Measurements from ENCODE around the gene SLC39A9.
"Not testable (repeated sequence)": the region's sequence is repeated elsewhere in the genome, so short reads cannot be mapped to it uniquely, and the experiment has no call there.

SLC39A9 gene

GRCh38 chr14:69480136-69480535, 81.6 kb downstream of the SLC39A9 start:
- no peak for DNase-seq

- DNase-seq, result no peak
Observed at GRCh38 chr14:69481815-69482568, 83.5 kb downstream of the SLC39A9 start.

- DNase-seq, result no peak
Observed at GRCh38 chr14:69483765-69484443, 85.4 kb downstream of the SLC39A9 start.

GRCh38 chr14:69484444-69485314, 86.2 kb downstream of the SLC39A9 start, which contains the start of gene PLEKHD1:
PLEKHD1 (plus strand) TSS chr14:69484728; CDS start chr14:69484966, 238 bp downstream.
- DNase-seq, result no peak

GRCh38 chr14:69485315-69485660, 86.8 kb downstream of the SLC39A9 start:
- no peak for DNase-seq

- no peak for DNase-seq
Observed at GRCh38 chr14:69485701-69486100, 87.2 kb downstream of the SLC39A9 start.

GRCh38 chr14:69487226-69487625, 88.7 kb downstream of the SLC39A9 start:
- no peak for DNase-seq

GRCh38 chr14:69487771-69488170, 89.3 kb downstream of the SLC39A9 start:
- no peak for DNase-seq

GRCh38 chr14:69489495-69489894, 91.0 kb downstream of the SLC39A9 start:
- no peak for DNase-seq

GRCh38 chr14:69490219-69490918, 91.9 kb downstream of the SLC39A9 start:
- no peak for DNase-seq

- DNase-seq, result no peak
Observed at GRCh38 chr14:69491193-69491592, 92.7 kb downstream of the SLC39A9 start.

GRCh38 chr14:69493038-69493437, 94.5 kb downstream of the SLC39A9 start:
- DNase-seq, result no peak

GRCh38 chr14:69493791-69494190, 95.3 kb downstream of the SLC39A9 start:
- no peak for DNase-seq

GRCh38 chr14:69495341-69495921, 96.9 kb downstream of the SLC39A9 start:
- no peak for DNase-seq

GRCh38 chr14:69497866-69498265, 99.4 kb downstream of the SLC39A9 start:
- not testable (repeated sequence) for DNase-seq

GRCh38 chr14:69498286-69498685, 99.8 kb downstream of the SLC39A9 start:
- DNase-seq, result not testable (repeated sequence)

GRCh38 chr14:69499436-69499835, 100.9 kb downstream of the SLC39A9 start:
- no peak for DNase-seq

GRCh38 chr14:69500096-69500495, 101.6 kb downstream of the SLC39A9 start:
- no peak for DNase-seq

GRCh38 chr14:69500736-69501135, 102.2 kb downstream of the SLC39A9 start:
- no peak for DNase-seq

- no peak for DNase-seq
Observed at GRCh38 chr14:69501423-69501838, 102.9 kb downstream of the SLC39A9 start.

GRCh38 chr14:69504775-69505174, 106.3 kb downstream of the SLC39A9 start:
- no peak for DNase-seq

Data from activated effector memory CD4-positive, alpha-beta T cell treated with Interleukin-2 at 50 U/mL for 16 hours (primary cell).